Heart left ventricle (tissue), 16 donors: ENCODE measurements around the gene OR51B6. TPM values are rescaled to one million over a fixed set of nuclear protein-coding genes. Genes with fewer than 3 reads are reported as not detected.
"Not testable (repeated sequence)": the region's sequence is repeated elsewhere in the genome, so short reads cannot be mapped to it uniquely, and the experiment has no call there.

ENCODE experiments used
- ATAC-seq, 4 donors: fragments of 200-7000 bp; cut with Tn5 transposase; one replicate each; pipeline ENCODE4 v1.9.1; 2020 to 2022; ENCODE audit warnings: moderate library complexity in 4 of 4, mild to moderate bottlenecking in 3 of 4, moderate number of reproducible peaks in 1 of 4
- DNase-seq, 5 donors: peaks; one replicate each; pipeline ENCODE4 v3.0.0-alpha.2; 2020
- H3K27ac ChIP-seq, 12 donors: fragments of 200-600 bp; sonication (generic) in 4 of 12; one replicate each; pipeline versions ENCODE4 v1.5.0 to v1.8.0; 2016 to 2022; ENCODE audit warnings: mild to moderate bottlenecking in 2 of 12
- H3K27me3 ChIP-seq, 9 donors: fragments of 200-600 bp; sonication (generic) in 2 of 9; one replicate each; pipeline versions ENCODE4 v1.5.1 to v1.8.0; 2016 to 2022; ENCODE audit warnings: mild to moderate bottlenecking in 3 of 9
- H3K36me3 ChIP-seq, 9 donors: fragments of 200-600 bp; sonication (generic) in 2 of 9; one replicate each; pipeline versions ENCODE4 v1.5.0 to v1.8.0; 2018 to 2022; ENCODE audit warnings: mild to moderate bottlenecking in 2 of 9
- H3K4me1 ChIP-seq, 12 donors: fragments of 200-600 bp; sonication (generic) in 4 of 12; one replicate each; pipeline versions ENCODE4 v1.5.0 to v1.8.0; 2016 to 2022; ENCODE audit warnings: mild to moderate bottlenecking in 3 of 12
- H3K4me3 ChIP-seq, 12 donors: fragments of 200-600 bp; sonication (generic) in 4 of 12; one replicate each; pipeline versions ENCODE4 v1.5.0 to v1.8.0; 2017 to 2022; ENCODE audit warnings: mild to moderate bottlenecking in 9 of 12, moderate library complexity in 4 of 12
- H3K9me3 ChIP-seq, 12 donors: fragments of 200-600 bp; sonication (generic) in 4 of 12; one replicate each; pipeline versions ENCODE4 v1.5.0 to v1.8.0; 2016 to 2022; ENCODE audit warnings: mild to moderate bottlenecking in 1 of 12
- POLR2A ChIP-seq, 2 donors: fragments of 450-650 bp; IDR thresholded peaks; one replicate each; pipeline ENCODE4 v1.6.1; 2017; ENCODE audit warnings: antibody characterized with exemption in 2 of 2, mild to moderate bottlenecking in 2 of 2, moderate library complexity in 2 of 2
- WGBS, 4 donors: extraction: QIAGEN DNeasy Blood & Tissue Kit in 2 of 4; methylation state at CpG; one replicate each; pipeline versions ENCODE4 v1.1.5 to v1.1.7; 2013 to 2018; 5-methylcytosine and 5-hydroxymethylcytosine counted together
- intact Hi-C, 10 donors: fragments of 100-400 bp; cut with DNase I; formaldehyde crosslinking; loops; one replicate each; pipeline versions ENCODE4 v1.11.1 to v1.14.2; 2022
- polyA plus RNA-seq, 2 donors: library from polyadenylated mRNA; stranded (reverse); fragments of 200-250 nt; gene quantifications; one replicate each; pipeline ENCODE4 v1.2.3, GENCODE V29; 2013
- total RNA-seq, 9 donors: library from RNA; depleted of rRNA in 2 of 9; stranded (reverse); fragments of >200 nt in 2 of 9; fragmentation: NEBNext Ultra II Directional in 3 of 9; extraction: Animal tissue kit (Norgen Biotek cat#: 25700) in 3 of 9; gene quantifications; one replicate each; pipeline versions ENCODE4 v1.1.0 to v1.2.4, GENCODE V29; 2016 to 2023
- TF ChIP-seq, protein P1 (sequence below), 12 donors: fragments of 200-600 bp; sonication (generic) in 4 of 12; IDR thresholded peaks; one replicate each; pipeline versions ENCODE4 v1.5.0 to v1.8.0; 2018 to 2022; ENCODE audit warnings: antibody characterized with exemption in 12 of 12, mild to moderate bottlenecking in 5 of 12
- donor health status: ischemic (EF 13 %, LVEDD 7.1; RV severe dilation, severe dysfunction).
- donor health status: healthy with polysubstance abuse.
- donor health status: DM: no; HTN: yes; CAD: no.
- donor health status: DM: no; HTN: no; CAD: no.
- donor health status: ischemic (EF 25% LVEDD 6.9; RV normal size, moderate dysfunction).
- donor health status: ischemic (EF 25% LVEDD 5.7; RV mildly dilated, moderate dysfunction).
- donor health status: healthy.
- donor health status: DM: yes; HTN: yes; CAD: no.
- donor health status: ischemic (EF 35%, LVEDD 5.7; RV mildly dilated, moderate dysfunction).
- donor health status: nonischemic (EF 11% LVEDD 7.7; RV severe dilation, severe dysfunction).
- donor health status: DM: yes; HTN: yes; CAD: no.
- donor health status: PGD.
- donor health status: ischemic (EF 29% LVEDD 5.4; RV normal size, mild dysfunction).
- donor health status: nonischemic (EF 23%, LVEDD 6.1; RV moderate dilation, normal function).

Gene OR51B6
- total and polyA plus RNA-seq, 11 donors: not detected

DNA sequence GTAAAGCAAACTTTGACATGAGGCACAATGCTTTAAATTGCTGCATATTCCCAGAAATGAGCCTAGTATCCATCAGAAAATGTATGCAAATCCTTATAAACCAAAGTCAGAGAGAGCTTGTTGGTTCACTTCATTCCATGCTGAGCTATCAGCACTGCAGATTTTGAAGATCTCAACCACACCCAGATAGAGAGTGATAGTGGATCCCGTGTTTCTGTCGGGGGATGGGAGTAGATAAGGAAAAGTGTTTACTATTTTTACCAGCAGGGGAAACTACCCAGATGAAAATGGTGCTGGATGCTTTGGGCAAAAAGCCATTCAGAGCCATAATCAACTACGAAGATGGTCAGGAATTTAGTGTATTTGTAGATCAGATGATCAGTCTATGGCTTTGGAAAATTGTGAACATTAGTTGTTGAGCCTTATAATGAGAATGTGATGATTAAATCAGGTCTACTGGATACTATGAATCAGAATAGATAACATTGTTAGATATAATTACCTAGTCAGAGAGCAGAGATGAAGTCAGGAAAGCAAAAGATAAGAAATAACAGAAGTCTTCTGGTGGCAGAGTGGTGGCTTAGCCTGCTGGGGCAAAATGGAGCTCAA is 10.8 kb downstream of the OR51B6 start:
- Histone ChIP-seq H3K27me3 (no peaks in the 10 kb centered on the region), H3K4me1 (peaks cover 0 to 8% (median 0%) of the 10 kb centered on the region in 12 donors), H3K9me3 (peaks cover 0 to 6% (median 0%) of the 10 kb centered on the region in 12 donors), H3K27ac (no peak overlapping the region), H3K36me3 (no peaks in the 10 kb centered on the region), H3K4me3 (no peak overlapping the region)
- WGBS, 4 donors: 29 to 35% (median 32%) methylated on average over 3 of the region's 3 CpGs
- DNase-seq (no peak), ATAC-seq (no peak)
- intact Hi-C loops: no loop called here
- TF ChIP-seq POLR2A (IDR thresholded peaks at IDR 0.05): no peak
- TF ChIP-seq, protein P1, sequence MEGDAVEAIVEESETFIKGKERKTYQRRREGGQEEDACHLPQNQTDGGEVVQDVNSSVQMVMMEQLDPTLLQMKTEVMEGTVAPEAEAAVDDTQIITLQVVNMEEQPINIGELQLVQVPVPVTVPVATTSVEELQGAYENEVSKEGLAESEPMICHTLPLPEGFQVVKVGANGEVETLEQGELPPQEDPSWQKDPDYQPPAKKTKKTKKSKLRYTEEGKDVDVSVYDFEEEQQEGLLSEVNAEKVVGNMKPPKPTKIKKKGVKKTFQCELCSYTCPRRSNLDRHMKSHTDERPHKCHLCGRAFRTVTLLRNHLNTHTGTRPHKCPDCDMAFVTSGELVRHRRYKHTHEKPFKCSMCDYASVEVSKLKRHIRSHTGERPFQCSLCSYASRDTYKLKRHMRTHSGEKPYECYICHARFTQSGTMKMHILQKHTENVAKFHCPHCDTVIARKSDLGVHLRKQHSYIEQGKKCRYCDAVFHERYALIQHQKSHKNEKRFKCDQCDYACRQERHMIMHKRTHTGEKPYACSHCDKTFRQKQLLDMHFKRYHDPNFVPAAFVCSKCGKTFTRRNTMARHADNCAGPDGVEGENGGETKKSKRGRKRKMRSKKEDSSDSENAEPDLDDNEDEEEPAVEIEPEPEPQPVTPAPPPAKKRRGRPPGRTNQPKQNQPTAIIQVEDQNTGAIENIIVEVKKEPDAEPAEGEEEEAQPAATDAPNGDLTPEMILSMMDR (IDR thresholded peaks at IDR 0.05): no peak

DNA sequence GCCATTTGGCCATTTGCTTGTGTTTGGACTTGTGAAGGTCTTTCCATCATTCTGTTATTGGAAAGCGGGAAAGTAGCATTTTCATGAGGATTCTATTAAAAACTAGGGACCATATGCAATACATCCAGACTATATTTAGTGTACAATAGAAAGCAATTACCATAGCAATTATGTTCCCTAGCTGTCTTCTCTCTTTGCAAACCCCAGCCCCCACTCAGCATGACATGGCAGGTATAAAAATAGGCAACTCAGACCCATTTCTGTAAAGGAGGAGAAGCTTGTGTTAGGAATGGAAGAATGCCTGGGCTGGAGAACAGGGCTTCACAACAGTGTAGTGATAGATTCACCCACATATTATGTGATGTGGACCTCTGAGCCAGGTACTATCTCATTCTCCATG is 12.4 kb downstream of the OR51B6 start:
- H3K36me3 ChIP-seq: no peaks in the 10 kb centered on the region
- ATAC-seq: no peak
- intact Hi-C loops: no loop called here
- no peaks in the 10 kb centered on the region for H3K27me3 ChIP-seq
- TF ChIP-seq, protein P1 (IDR thresholded peaks at IDR 0.05): no peak
- no peak for TF ChIP-seq POLR2A (IDR thresholded peaks at IDR 0.05)
- peaks cover 0 to 6% (median 0%) of the 10 kb centered on the region in 12 donors for H3K9me3 ChIP-seq
- H3K27ac ChIP-seq: no peak overlapping the region
- 82 to 97% (median 89%) methylated on average over 1 of the region's 1 CpG for WGBS, 4 donors
- H3K4me3 ChIP-seq: no peak overlapping the region
- DNase-seq: no peak
- H3K4me1 ChIP-seq: peaks cover 0 to 14% (median 0%) of the 10 kb centered on the region in 12 donors

DNA sequence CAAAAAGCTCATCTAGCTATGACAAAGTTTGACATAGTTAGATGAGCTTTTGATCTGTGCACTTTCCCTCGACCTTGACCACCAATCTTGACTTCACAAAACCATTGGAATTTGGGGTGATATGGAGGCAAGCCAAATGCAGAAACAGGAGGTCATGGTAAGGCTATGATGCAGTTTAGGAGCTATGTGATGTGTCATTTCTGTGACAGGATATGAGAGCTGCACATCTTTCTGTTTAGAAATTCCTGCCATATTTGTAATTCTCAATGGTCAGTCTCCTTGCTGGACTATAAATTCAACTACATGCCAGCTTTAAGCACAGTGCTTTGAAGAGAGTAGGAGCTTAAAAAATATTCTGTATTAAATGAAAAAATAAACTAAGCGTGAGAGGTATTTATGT is 12.9 kb downstream of the OR51B6 start:
- intact Hi-C loops: no loop called here
- no peak overlapping the region for H3K27ac ChIP-seq
- H3K27me3 ChIP-seq: no peaks in the 10 kb centered on the region
- TF ChIP-seq POLR2A (IDR thresholded peaks at IDR 0.05): no peak
- TF ChIP-seq, protein P1 (IDR thresholded peaks at IDR 0.05): no peak
- peaks cover 0 to 14% (median 0%) of the 10 kb centered on the region in 12 donors for H3K4me1 ChIP-seq
- ATAC-seq: no peak
- H3K9me3 ChIP-seq: peaks cover 0 to 6% (median 0%) of the 10 kb centered on the region in 12 donors
- H3K4me3 ChIP-seq: no peak overlapping the region
- DNase-seq: no peak
- H3K36me3 ChIP-seq: no peaks in the 10 kb centered on the region
- WGBS, 4 donors: 31 to 59% (median 56%) methylated on average over 1 to 2 of the region's 2 CpGs

DNA sequence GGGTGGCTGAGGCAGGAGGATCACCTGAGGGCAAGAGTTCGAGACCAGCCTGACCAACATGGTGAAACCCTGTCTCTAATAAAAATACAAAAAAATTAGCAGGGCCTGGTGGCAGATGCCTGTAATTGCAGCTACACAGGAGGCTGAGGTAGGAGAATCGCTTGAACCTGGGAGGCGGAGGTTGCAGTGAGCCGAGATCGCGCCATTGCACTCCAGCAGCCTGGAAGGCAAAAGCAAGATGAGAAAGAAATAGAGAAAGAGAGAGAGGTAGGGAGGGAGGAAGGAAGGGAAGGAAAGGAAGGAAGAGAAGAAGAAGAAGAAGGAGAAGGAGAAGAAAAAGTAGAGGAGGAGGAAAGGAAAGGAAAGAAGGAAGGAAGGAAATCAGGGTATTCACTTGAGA is 15.1 kb downstream of the OR51B6 start:
- H3K27me3 ChIP-seq, H3K4me3 ChIP-seq, H3K27ac ChIP-seq, DNase-seq, H3K36me3 ChIP-seq, ATAC-seq, H3K9me3 ChIP-seq, intact Hi-C loops: not testable (repeated sequence)
- TF ChIP-seq, protein P1 (IDR thresholded peaks at IDR 0.05): peak in 1 of 12 donors; percentile 6
- 76 to 94% (median 82%) methylated on average over 6 of the region's 6 CpGs for WGBS, 4 donors
- H3K4me1 ChIP-seq: peaks cover 0 to 14% (median 0%) of the 10 kb centered on the region in 12 donors
